RKO (cell line): ENCODE data around the gene AP1G2.

Source experiments
- DNase-seq: peaks from one replicate; pipeline ENCODE4 v3.0.0-alpha.2; 2016; ENCODE audit warnings: low spot score

Gene AP1G2

DNA sequence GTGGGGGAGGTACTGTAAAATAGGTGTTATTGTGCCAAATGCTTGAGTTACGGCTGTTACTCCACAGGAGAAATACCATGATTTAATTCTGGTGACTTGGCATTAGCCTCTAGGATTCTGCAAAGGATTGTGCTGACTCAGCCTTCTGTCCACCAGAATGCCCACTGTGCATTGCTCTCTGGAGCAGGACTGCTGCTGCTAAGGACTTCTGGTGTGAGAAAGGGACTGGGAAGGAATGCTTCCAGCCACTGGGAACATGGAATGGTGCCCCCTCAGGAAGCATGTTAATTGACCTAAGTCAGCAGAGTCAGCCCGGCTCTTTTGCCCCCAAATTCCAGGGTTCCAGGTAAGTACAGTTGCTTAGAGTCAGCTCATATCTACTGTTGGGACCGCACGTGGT lies 48.9 kb downstream of the AP1G2 start:
- DNase-seq = no peak

GRCh38 chr14:23517650-23518326 lies 49.8 kb downstream of the AP1G2 start:
- no peak for DNase-seq

DNA sequence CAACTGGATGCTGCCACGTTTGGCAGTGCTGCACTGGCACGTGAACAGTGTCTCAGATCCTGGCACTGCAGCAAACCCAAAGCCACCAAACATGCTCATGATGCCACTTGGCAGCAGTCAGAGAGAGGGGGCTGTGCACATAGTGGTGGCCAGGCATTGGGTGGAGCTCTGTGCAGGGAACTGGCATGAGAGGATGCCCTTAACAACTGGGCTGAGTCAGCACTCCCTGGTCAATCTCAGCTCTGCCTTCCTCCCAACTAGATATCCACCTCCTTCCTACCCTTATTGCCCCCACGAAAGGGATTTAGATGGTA lies 53.0 kb downstream of the AP1G2 start:
- no peak for DNase-seq

GRCh38 chr14:23513818-23514643 lies 53.6 kb downstream of the AP1G2 start:
- DNase-seq = no peak

DNA sequence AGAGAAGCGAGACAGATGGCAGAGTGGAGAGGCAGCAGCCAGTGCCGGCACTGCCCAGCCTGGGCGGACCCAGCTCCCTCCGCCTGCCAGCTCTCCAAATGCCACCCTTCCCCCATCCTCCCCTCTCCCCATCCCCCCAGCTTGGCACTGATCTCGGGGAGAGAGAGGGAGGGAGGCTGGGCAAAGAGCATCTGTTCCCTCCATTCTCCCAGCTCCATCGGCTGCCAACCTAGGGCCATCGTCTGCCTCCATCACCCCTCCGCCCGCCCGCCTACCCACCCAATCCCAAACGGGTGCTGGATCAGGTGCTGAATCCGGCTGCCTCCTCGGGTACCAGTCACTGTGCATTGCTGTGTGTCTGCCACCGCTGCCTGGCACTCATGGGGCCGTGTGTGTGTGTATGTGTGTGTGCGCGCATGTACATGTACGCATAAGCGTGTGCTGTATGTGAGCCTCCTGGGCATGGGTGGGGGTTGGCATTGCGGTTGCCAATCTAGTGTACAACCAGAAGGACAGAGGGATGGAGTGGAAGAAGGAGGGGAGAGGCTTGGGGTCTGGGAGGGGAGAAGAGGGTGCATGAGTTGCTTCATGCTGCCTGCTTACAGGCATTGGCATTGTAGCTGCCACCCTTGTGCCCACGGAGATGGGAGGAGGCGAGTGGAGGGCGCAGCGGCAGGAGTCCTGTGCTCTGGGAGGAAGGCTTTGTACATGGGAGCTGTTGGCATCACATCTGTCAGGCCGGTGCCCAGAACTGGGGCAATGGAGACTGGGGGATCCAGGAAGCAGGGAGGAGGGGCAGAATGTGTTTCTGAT lies 54.4 kb downstream of the AP1G2 start:
- no peak for DNase-seq

DNA sequence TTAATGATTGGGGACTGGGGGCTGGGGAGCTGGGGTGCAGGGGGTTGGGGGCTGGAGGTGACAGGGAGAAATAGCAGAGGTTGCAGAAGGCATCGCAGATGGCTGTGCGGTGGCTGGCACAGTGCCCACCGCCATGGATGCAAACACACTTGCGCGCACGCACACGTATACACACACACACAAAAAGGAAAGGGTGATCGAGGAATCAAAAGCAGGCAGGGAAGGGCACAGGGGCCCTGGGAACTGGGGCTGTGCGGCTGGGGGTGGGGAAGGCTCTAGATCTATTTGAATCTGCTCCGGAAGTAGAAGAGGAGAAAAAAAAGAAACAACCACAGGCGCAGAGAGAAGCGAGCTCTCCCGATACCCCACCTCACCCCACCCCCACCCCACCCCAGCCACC lies 55.4 kb downstream of the AP1G2 start:
- no peak for DNase-seq
